GM21367 (cell line): ENCODE results near the gene C1RL.

Source experiments
- ATAC-seq: cut with Tn5 transposase; IDR thresholded peaks from one replicate; pipeline ENCODE4 v1.9.1; 2021; ENCODE audit not compliant: unreplicated experiment

C1RL gene

DNA sequence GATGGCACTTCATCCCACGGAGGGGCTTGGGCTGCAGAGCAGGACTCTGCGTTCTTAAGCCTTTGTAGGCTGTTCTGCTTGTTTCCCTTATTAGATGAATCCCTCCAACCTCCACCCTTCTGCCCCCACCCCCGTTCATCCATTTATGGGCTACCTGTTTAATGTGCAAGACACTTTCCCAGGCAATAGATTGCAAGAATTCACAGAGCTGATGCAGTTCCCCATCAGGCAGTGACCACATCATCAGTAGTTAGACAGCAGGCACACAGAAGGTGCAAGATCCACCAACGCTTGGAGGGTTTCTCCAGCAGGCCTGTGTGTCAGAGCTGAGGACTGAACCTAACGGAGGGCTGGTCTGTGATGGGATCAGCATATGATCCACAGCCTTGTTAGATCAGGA, 15.5 kb downstream of the C1RL start:
- ATAC-seq: no peak

DNA sequence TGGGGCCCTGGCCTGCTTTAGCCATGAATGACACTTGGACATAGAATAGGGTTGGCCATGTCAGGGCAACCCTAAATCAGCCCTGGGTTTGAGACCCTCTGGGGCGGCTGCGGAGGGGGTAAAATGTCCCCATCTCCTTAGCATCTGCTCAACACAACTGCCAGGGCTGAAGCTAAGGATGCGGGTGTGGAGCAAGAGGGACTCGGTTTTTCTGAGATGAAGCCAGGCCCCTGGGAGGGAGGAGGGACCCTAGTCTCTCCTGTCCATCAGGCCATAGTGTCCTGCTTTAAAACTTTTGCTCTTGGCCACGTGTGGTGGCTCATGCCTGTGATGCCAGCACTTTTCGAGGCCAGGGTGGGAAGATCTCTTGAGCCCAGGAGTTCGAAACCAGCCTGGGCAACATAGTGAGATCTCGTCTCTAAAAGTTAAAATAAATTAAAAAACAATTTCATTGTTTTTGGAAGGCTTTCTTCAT, 16.0 kb downstream of the C1RL start:
- ATAC-seq: no peak

GRCh38 chr12:7092229-7092985, 16.6 kb downstream of the C1RL start, which contains the start of gene C1R:
TSS of gene C1R (minus strand) at chr12:7092445. CDS start at chr12:7092388, 57 bp downstream.
- no peak for ATAC-seq

GRCh38 chr12:7091660-7092228, 17.3 kb downstream of the C1RL start:
- ATAC-seq: no peak

GRCh38 chr12:7091171-7091570, 17.8 kb downstream of the C1RL start:
- ATAC-seq: no peak

GRCh38 chr12:7090222-7090998, 18.6 kb downstream of the C1RL start:
- no peak for ATAC-seq

DNA sequence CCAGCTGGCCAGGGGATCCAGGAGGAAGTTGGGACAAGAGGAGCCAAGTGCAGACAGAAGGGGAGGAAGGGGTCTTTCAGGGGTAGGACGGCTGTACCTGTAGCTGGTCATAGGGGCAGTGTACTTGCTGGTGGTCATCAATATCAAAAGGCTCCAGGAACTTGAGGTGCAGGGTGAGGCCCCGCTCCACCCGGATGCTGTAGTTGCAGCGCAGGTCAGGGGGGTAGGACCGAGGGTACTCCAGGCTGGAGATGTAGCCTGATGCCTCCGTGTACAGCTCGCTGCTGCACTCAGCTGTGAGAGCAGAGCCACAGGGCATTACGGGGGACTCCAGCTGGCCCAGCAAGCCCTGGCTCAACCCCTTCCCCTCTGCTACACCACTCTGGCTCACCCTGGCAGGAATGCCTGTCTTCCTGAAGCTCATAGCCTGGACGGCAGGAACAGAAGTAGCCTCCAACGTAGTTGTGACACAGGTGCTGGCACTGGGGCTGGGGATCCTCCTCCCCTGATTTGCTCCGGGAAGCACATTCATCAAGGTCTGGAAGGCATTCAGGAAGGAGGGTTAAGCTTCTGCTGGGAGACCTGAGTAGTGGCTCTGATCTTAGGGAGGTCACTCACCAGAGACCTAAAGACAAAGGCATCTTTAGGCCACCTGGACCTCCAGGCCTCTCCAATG, 19.7 kb downstream of the C1RL start:
- no peak for ATAC-seq

DNA sequence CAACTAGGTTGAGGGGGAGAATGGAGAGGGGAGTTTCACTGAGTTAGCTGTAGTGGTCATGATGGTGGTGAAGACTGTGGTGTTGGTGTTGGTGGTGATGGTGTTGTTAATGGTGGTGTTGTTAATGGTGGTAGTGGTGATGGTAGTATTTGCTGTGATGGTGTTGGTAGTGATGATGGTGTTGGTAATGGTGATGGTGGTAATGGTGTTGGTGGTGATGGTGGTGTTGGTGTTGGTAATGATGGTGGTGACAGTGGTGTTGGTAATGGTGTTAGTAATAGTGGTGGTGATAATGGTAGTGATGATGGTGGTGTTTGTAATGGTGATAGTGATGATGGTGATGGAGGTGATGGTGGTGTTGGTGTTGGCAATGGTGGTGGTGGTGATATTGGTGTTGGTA, 25.9 kb downstream of the C1RL start:
- no peak for ATAC-seq

GRCh38 chr12:7081037-7081436, 28.0 kb downstream of the C1RL start:
- no peak for ATAC-seq

- ATAC-seq: no peak
Measured at GRCh38 chr12:7079826-7080125, 29.2 kb downstream of the C1RL start.

GRCh38 chr12:7078163-7078562, 30.9 kb downstream of the C1RL start:
- ATAC-seq: no peak

- no peak for ATAC-seq
Measured at GRCh38 chr12:7076493-7076892, 32.5 kb downstream of the C1RL start.

- ATAC-seq: no peak
Measured at GRCh38 chr12:7075939-7076338, 33.1 kb downstream of the C1RL start.

- ATAC-seq: no peak
Measured at GRCh38 chr12:7075518-7075917, 33.5 kb downstream of the C1RL start.

DNA sequence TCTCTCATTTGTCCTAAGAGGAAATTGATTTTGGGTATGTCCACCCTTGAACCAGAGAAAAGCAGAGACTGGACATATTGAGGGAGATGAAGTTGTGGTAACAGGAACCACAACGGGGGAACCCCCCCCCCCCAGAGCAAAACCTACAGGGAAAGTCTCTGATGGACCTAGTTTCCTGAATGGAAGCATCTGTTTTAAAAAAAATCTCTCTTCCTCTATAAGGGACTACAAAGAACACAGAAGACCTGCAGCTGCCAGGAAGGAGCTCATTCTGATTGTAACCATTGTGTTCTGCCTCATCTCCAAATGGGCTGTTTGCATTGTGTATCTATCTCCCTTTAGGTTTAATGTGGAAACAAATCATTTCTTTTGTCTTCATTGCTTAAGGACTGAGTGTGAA, 35.1 kb downstream of the C1RL start:
- ATAC-seq: no peak

GRCh38 chr12:7072554-7072953, 36.5 kb downstream of the C1RL start:
- ATAC-seq: no peak

- ATAC-seq: no peak
Measured at GRCh38 chr12:7072035-7072434, 37.0 kb downstream of the C1RL start.

GRCh38 chr12:7069386-7069785, 39.6 kb downstream of the C1RL start:
- no peak for ATAC-seq

DNA sequence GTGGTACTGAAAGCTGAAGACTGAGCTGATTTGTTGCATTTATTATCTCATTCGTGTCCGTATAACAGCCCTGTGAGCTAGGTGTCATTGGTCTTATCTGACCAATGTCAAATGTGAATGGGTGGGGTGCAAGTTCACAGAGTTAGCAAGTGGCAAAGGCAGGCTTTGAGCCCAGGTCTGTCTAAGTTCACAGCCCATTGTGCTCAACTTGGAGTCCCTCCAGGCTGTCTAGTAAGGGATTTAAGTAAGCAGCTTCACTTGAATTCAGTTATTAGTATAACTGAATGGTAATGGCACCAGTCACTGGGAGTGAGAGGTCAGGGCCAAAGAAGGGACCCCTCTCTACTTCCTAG, 40.0 kb downstream of the C1RL start:
- ATAC-seq: no peak

DNA sequence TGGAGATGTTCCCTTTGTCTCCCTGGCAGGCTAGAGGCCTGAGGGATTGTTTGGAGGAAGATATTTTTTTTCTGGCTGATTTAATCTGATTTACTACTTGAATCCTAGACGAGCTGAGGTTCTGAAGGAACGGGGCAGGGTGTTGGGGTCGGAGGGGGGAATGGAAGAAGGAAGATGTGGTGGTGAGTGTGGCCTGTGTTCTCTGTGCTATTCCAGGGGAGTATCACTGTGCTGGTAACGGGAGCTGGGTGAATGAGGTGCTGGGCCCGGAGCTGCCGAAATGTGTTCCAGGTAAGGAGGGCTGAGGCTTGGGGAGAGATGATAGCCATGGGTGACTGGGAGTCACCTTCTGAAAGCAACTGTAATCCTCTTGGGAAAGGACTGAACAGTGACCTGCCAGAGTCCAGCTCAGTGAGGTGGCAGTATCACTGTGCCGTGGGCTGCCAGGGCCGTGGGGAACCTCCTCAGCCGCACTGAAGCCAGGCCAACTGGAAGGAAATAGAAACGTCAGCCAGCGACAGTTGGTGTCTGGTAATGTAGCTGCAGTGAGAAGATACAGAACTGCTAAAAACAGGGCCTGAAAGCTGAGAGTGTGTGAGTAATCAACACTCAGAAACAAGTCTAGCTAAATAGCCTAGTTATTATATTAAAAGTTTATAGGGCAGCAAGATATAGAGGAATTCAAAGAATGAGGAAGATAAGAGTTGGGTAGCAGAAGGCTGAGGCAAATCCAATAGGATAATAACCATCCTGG, 40.6 kb downstream of the C1RL start:
- ATAC-seq: no peak

DNA sequence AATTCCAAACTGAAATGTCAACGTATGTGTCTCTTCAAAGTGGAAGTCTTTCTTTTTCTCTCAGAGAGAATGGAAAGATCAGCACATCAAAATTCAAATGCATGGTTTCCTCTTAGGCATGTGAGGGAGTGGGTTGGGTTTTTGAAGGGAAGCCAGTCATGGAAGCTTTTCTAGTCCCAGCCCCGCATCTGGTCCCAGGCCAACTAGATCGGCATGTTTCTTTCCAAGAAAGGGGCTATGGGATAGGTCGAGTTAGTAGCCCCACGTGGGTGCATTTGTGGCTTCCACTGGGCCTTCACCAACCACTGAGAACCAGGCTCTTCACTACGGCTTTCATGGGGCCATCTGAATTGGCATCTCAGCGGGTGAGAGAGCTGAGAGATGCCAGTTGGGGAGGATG, 41.9 kb downstream of the C1RL start:
- ATAC-seq: no peak
